NCI-H69 (cell line): ENCODE data around the gene OR10S1.
"Not testable (repeated sequence)": the region's sequence is repeated elsewhere in the genome, so short reads cannot be mapped to it uniquely, and the experiment has no call there.

Source experiments
- DNase-seq: peaks from one replicate; lab custom pipeline; 2025; lab: John Stamatoyannopoulos, UW

OR10S1 gene

GRCh38 chr11:123977731-123978347 is at the start of gene OR10S1:
TSS of gene OR10S1 (minus strand) at chr11:123977781. CDS start at chr11:123977664, 117 bp downstream.
- DNase-seq: no peak

DNA sequence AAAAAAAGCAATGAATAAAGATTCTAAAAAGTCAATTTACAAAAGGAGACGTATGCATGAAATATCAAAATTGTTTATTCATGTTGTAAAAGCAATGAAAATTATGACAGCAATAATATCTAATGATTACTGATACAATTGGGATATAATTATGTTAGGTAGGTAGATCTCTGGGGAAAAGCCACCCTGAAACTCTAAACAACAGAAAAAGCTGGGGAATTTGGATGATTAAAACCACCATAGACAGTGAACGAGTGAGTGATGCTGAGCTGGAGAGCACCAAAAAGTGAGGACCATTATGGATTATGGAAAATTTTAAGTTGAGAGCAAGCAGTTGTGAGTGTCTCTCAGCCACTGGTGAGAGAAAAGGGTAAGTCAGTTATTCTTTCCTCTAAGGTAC is 48.9 kb upstream of the OR10S1 start, which contains the start of gene OR10G8:
Gene OR10G8, plus strand, starts transcription at position 301 of the 400 bp plus-strand sequence. CDS start 2,825 bp downstream, outside the sequence.
- no peak for DNase-seq

GRCh38 chr11:124015837-124016236 is 38.3 kb upstream of the OR10S1 start:
- not testable (repeated sequence) for DNase-seq

DNA sequence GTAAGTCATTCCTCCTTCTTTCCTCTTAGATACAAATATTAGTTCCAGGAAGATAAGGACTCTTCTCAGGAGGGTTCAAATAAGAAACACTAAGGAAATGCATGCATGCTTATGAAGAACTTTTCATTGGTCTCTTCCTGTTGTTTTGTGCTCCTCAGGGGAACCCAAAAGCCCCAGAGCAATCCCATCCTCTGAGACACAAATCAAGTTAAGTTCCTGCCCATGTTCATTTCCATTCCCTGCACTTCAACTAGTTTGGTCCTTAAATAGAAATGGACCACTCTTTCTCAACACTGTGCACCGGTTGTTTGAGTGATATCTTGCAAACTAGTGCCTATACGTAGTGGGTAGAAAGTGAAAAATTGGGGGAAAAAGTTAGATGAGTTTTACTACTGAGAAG is 35.1 kb upstream of the OR10S1 start, which contains the start of gene OR10G4:
Gene OR10G4, plus strand, starts transcription at position 301 of the 400 bp plus-strand sequence. CDS start 2,578 bp downstream, outside the sequence.
- DNase-seq: no peak

DNA sequence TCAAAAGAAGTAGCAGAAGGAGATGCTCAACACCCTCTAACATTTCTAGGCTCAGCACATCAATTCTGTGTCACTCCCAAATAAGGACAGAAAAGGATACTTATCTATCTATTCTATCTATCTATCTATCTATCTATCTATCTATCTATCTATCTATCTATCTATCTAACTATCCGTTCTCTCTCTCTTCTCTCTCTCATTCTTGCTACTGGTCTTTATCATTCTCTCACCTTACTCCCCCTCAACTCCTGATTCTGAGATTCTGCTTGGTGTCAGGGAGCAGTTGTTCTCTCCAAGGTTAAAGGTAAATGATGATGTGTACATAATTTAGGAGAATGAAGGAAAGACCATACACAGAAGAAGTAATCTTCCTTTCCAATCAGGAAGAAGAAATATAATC is 17.5 kb upstream of the OR10S1 start, which contains the start of gene OR10G6:
Gene OR10G6, minus strand, starts transcription at position 43 of the 400 bp plus-strand sequence. Its CDS starts 0 bp downstream, at position 43.
- DNase-seq: no peak

DNA sequence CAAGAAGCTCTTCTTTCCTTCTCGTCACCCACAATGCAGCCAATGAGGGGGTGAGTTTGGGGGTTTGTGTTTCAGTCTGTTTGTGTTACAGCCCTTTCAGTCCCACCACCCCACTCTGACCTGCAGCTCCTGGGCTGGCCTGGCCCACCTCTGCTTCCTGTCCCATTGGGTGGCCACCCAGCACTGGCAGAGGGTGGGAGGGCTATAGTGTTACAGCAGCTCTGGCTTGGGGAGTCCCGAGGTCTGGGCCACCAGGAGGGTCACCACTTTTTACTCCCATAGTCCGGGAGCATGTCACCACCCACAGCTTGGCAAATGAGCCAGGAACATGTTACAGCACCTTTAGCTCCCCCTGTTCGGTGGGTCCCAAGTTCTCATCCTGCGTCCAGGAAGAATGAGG is 1.7 kb upstream of the OR10S1 start:
- no peak for DNase-seq

- DNase-seq: no peak
Observed at GRCh38 chr11:123976770-123977560, 616 bp downstream of the OR10S1 start.

GRCh38 chr11:123973816-123974215 is 3.8 kb downstream of the OR10S1 start:
- no peak for DNase-seq

DNA sequence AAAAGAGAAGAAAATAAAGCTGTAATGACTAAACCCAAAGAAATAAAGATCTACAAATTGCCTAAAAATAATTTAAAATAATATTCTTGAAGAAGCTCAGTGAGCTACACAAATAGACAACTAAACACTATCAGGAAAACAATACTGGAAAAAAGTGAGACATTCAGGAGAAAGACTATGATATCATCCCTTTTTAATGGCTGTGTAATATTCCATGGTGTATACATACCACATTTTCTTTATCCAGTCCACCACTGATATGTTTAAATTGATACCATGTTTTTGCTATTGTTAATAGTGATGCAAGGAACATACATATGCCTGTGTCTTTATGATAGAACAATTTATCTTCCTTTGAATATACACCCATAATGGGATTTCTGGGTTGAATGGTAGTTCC is 20.8 kb downstream of the OR10S1 start:
- no peak for DNase-seq

- DNase-seq: no peak
Observed at GRCh38 chr11:123945132-123945531, 32.4 kb downstream of the OR10S1 start.

DNA sequence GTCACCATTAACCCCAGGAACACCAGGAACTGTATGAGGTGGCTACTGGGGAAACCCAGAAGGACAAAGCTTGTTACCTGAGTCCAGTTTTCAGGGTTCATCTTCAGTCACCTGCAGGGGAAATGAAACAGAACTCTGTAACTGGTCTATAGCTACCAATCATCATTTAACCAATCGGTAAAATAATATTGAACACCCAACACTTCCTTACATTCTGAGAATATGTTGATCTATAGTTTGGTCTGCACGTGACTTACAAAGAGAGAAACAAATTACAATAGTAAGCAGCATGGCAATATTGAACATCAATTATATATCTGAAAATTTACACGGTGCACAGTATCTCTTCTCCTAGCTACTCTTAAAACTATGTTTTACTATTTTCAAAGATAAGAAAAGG is 33.8 kb downstream of the OR10S1 start, which contains the start of gene OR6T1:
Gene OR6T1, minus strand, starts transcription at position 101 of the 400 bp plus-strand sequence. Its CDS starts 0 bp downstream, at position 101.
- no peak for DNase-seq

GRCh38 chr11:123942413-123942812 is 35.2 kb downstream of the OR10S1 start:
- DNase-seq: no peak

- DNase-seq: no peak
Observed at GRCh38 chr11:123939317-123939716, 38.3 kb downstream of the OR10S1 start, which contains the start of gene OR4D5. TSS of gene OR4D5 (plus strand) at chr11:123939617. CDS start at chr11:123939617, 0 bp downstream.
